HL-60/S4 (cell line): ENCODE measurements around the gene CCDC85C.

Source experiments
- in situ Hi-C: fragments of 300-500 bp; cut with MboI; formaldehyde crosslinking; loops from 2 replicates; pipeline ENCODE4 v1.14.3; 2022; ENCODE audit warnings: low sequenced_read_pairs

The CCDC85C gene

GRCh38 chr14:99516156-99516870 is 87.7 kb downstream of the CCDC85C start:
- in situ Hi-C loops, result no loop called here

GRCh38 chr14:99515301-99516155 is 88.5 kb downstream of the CCDC85C start:
- in situ Hi-C loops, result no loop called here

- in situ Hi-C loops, result no loop called here
Observed at GRCh38 chr14:99514552-99515300, 89.3 kb downstream of the CCDC85C start.

GRCh38 chr14:99513946-99514551 is 90.0 kb downstream of the CCDC85C start:
- in situ Hi-C loops, result no loop called here

GRCh38 chr14:99513183-99513694 is 90.8 kb downstream of the CCDC85C start:
- in situ Hi-C loops, result no loop called here

- in situ Hi-C loops, result no loop called here
Observed at GRCh38 chr14:99512571-99513182, 91.3 kb downstream of the CCDC85C start.

GRCh38 chr14:99512110-99512449 is 91.9 kb downstream of the CCDC85C start:
- in situ Hi-C loops, result no loop called here

- in situ Hi-C loops, result no loop called here
Observed at GRCh38 chr14:99511421-99512109, 92.4 kb downstream of the CCDC85C start.

- in situ Hi-C loops, result no loop called here
Observed at GRCh38 chr14:99510556-99511139, 93.4 kb downstream of the CCDC85C start.

GRCh38 chr14:99509871-99510555 is 94.0 kb downstream of the CCDC85C start:
- in situ Hi-C loops, result no loop called here

GRCh38 chr14:99508896-99509629 is 94.9 kb downstream of the CCDC85C start:
- in situ Hi-C loops, result no loop called here

- in situ Hi-C loops, result no loop called here
Observed at GRCh38 chr14:99507860-99508640, 96.0 kb downstream of the CCDC85C start.

GRCh38 chr14:99506276-99506675 is 97.7 kb downstream of the CCDC85C start:
- in situ Hi-C loops, result no loop called here

GRCh38 chr14:99505089-99505488 is 98.9 kb downstream of the CCDC85C start:
- in situ Hi-C loops, result no loop called here

GRCh38 chr14:99503848-99504453 is 100.1 kb downstream of the CCDC85C start:
- in situ Hi-C loops, result no loop called here

GRCh38 chr14:99502989-99503421 is 101.0 kb downstream of the CCDC85C start:
- in situ Hi-C loops, result no loop called here

GRCh38 chr14:99497894-99498293 is 106.1 kb downstream of the CCDC85C start:
- in situ Hi-C loops, result no loop called here
